Measurements from ENCODE around the gene DHRS7. TPM values are rescaled to one million over a fixed set of nuclear protein-coding genes. Genes with fewer than 3 reads are reported as not detected.

The DHRS7 gene
- total and polyA plus RNA-seq, 9 of the 15 experiments (the other 6 are each of a cell fraction or from before 2014, with no cell fraction given) = 10.2 to 20.1 (median 15.7) TPM

GRCh38 chr14:60164712-60165546 lies at the start of gene DHRS7 (continued):
- no peak for TF ChIP-seq CEBPZ (IDR thresholded peaks at IDR 0.05; ENCODE audit: borderline replicate concordance, low read depth, low read length)
- TF ChIP-seq XRCC3 (IDR thresholded peaks at IDR 0.05) = no peak
- no peak for TF ChIP-seq ZNF444 (CRISPR knock-in tag; IDR thresholded peaks at IDR 0.05)
- no peak for TF ChIP-seq FOXJ3 (CRISPR knock-in tag; IDR thresholded peaks at IDR 0.05)
- no peak for TF ChIP-seq ELF2 (CRISPR knock-in tag; IDR thresholded peaks at IDR 0.05)
- TF ChIP-seq RUNX1 (IDR thresholded peaks at IDR 0.05; ENCODE audit: low read depth) = no peak
- TF ChIP-seq ZFX (CRISPR knock-in tag; IDR thresholded peaks at IDR 0.05) = peak; percentile 94
- no peak for TF ChIP-seq GATAD2A (IDR thresholded peaks at IDR 0.05)
- no peak for TF ChIP-seq ZNF3 (CRISPR knock-in tag; IDR thresholded peaks at IDR 0.05)
- no peak for TF ChIP-seq TCF3 (CRISPR knock-in tag; IDR thresholded peaks at IDR 0.05)
- no peak for TF ChIP-seq NFIX (CRISPR knock-in tag; IDR thresholded peaks at IDR 0.05; ENCODE audit: low read depth)
- peak; percentile 42 for TF ChIP-seq TAF1 (IDR thresholded peaks at IDR 0.05; ENCODE audit: control insufficient read depth, extremely low read depth, insufficient read depth, low read length, severe bottlenecking)
- TF ChIP-seq ETS1 (conservative IDR thresholded peaks at IDR 0.05; ENCODE audit: control insufficient read depth, low read depth, low read length) = no peak
- TF ChIP-seq ZNF830 (CRISPR knock-in tag; IDR thresholded peaks at IDR 0.05) = no peak
- no peak for TF ChIP-seq NCOA4 (IDR thresholded peaks at IDR 0.05; ENCODE audit: partially characterized antibody)
- no peak for TF ChIP-seq NELFE (IDR thresholded peaks at IDR 0.05; ENCODE audit: insufficient read depth, insufficient read length)
- no peak for TF ChIP-seq ZNF589 (CRISPR knock-in tag; IDR thresholded peaks at IDR 0.05; ENCODE audit: low read depth)
- TF ChIP-seq AFF4 (CRISPR knock-in tag; IDR thresholded peaks at IDR 0.05) = peak; percentile 66; the same call in 1 of the 2 replicates
- TF ChIP-seq SRF (CRISPR knock-in tag; IDR thresholded peaks at IDR 0.05) = no peak
- no peak for TF ChIP-seq ZNF274 (IDR thresholded peaks at IDR 0.05; ENCODE audit: borderline replicate concordance, low read depth, low read length)
